ENCODE results near the gene ESRRG.

The ESRRG gene

DNA sequence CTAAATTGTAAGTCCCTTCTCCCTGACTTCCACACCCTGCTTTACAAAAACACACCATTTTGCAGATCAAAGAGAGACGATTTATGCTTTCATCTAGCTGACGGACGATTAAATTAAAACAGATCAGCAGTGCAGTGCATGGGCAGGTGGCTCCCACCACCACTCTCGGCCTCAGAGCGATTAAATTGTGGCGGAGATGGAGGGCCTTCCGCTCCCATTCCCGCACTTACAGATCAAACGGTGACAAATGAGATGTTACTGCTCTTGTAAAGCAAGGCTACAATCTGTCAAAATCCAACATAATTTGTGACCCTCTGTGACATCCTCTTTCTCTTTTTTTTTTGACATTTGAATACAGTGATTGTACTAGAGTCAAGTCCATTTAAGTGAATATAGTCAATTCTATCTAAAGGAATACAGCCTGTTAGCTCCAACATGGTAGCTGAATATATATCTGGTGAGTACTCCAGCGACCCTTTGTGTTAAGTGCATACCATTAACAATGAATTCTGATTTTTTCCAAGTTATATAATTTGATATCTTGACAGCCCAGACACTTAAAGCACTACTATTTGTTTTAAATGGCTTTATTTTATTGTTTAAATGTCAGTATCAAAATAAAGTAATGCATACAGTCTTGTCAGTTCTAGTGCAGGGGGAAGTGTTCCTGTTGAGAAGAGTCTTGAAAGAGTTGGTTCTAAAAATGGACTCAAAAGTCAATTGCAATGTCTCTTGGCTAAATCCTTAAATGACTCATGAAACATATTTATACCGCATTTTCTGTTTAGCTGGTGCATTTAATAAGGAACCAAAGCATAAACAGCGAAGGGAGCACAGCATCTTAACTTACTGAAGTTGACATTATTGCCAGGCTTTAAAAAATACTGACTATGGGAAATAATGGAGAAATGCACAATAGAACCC lies 109.0 kb downstream of the ESRRG start:
- Mint-ChIP-seq H3K4me1 (no peaks in the 10 kb centered on the region), H3K27me3 (no peaks in the 10 kb centered on the region), H3K36me3 (ENCODE audit: insufficient read depth) (no peaks in the 10 kb centered on the region), H3K4me3 (no peak overlapping the region), H3K9me3 (peaks cover 16% of the 10 kb centered on the region), H3K27ac (ENCODE audit: low read depth) (no peak overlapping the region)
- no peak for DNase-seq (ENCODE audit: low spot score in 2 of 2)
- no peak for ATAC-seq (replicated peaks; ENCODE audit: extremely low read depth, poor library complexity, severe bottlenecking)

DNA sequence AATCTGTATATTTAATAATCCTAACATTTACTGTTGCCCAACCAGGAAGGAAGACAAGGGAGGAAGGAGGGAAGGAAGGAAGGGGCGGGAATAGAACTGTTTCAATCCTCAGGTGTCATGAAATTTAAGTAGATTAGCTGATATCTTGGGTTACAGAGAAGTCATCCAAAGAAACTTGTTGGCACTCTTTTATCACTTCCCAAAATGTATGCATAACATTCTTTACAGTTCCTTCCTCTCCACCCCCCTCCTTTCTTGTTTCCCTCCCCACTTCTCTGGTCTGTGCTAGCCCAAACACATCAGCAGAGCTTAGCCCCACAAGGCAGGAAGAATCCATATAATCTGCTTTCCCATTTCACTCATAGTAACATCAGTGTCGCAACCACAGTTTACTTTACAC lies 110.9 kb downstream of the ESRRG start:
- no peaks in the 10 kb centered on the region for H3K27me3 Mint-ChIP-seq
- H3K9me3 Mint-ChIP-seq = peaks cover 16% of the 10 kb centered on the region
- H3K4me3 Mint-ChIP-seq = no peak overlapping the region
- H3K4me1 Mint-ChIP-seq = no peaks in the 10 kb centered on the region
- DNase-seq (ENCODE audit: low spot score in 2 of 2) (no peak), ATAC-seq (replicated peaks; ENCODE audit: extremely low read depth, poor library complexity, severe bottlenecking) (no peak)
- H3K27ac Mint-ChIP-seq (ENCODE audit: low read depth) = no peak overlapping the region
- no peaks in the 10 kb centered on the region for H3K36me3 Mint-ChIP-seq (ENCODE audit: insufficient read depth)

DNA sequence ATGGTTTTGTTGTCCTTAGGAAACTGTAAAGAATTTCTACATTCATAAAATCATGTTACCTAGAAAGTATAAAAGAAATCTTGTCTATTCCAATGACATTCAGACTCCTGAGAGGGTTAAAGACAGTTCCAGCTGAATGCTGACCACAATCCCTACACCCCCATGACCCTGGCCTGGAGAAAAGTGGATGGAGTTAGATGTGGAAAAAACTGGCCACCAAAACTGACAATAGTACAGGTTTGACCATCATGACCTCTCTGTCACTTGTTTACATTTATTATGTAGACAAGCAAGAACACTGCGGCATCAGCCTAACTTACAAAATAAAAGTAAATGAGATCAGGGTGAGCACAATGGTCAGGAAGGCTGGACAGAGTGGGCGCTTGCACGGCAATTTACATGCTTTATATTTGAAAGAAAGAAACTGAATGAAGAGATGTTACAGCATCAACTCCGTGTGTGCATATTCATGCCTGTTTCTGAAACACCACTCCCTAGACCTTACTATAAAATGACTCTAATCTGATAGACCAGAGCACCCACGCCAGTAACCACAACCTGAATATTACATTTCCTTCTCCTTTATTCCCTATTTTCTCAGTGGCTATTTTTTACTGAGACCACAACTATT lies 116.0 kb downstream of the ESRRG start:
- DNase-seq (ENCODE audit: low spot score in 2 of 2) (no peak), ATAC-seq (replicated peaks; ENCODE audit: extremely low read depth, poor library complexity, severe bottlenecking) (no peak)
- H3K27ac Mint-ChIP-seq (ENCODE audit: low read depth) = no peak overlapping the region
- peaks cover 15% of the 10 kb centered on the region for H3K9me3 Mint-ChIP-seq
- no peaks in the 10 kb centered on the region for H3K27me3 Mint-ChIP-seq
- no peaks in the 10 kb centered on the region for H3K36me3 Mint-ChIP-seq (ENCODE audit: insufficient read depth)
- H3K4me1 Mint-ChIP-seq = no peaks in the 10 kb centered on the region
- H3K4me3 Mint-ChIP-seq = no peak overlapping the region

DNA sequence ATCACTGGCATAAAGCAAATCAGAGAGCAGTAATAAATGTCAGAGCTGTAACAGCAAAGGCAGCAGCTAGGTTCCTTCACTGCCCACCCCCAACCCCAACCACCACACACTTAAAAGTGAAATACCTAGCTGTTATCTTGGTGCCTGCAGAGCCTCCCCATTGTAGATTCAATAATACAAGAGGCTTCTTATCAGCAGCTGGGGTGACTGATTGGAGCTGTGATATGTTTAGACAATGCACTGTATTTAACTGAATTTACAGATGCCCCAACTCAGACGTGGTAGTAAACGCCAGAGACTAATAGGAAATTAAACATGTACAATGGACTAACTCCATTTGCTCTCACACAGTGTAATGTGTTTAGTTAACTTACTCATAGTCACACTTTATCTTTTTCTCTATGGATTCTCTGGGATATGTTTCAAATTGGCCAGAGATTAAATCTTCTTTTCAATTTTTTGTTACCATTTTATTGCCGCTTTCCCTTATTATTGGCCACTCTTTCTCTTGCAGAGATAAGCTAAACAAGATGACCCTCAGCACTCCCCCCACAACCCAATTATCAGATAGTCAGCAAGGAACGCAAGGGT lies 117.1 kb downstream of the ESRRG start:
- Mint-ChIP-seq H3K4me3 (no peak overlapping the region), H3K27me3 (no peaks in the 10 kb centered on the region), H3K27ac (ENCODE audit: low read depth) (no peak overlapping the region), H3K9me3 (peaks cover 5% of the 10 kb centered on the region), H3K4me1 (no peaks in the 10 kb centered on the region), H3K36me3 (ENCODE audit: insufficient read depth) (no peaks in the 10 kb centered on the region)
- no peak for DNase-seq (ENCODE audit: low spot score in 2 of 2)
- no peak for ATAC-seq (replicated peaks; ENCODE audit: extremely low read depth, poor library complexity, severe bottlenecking)

DNA sequence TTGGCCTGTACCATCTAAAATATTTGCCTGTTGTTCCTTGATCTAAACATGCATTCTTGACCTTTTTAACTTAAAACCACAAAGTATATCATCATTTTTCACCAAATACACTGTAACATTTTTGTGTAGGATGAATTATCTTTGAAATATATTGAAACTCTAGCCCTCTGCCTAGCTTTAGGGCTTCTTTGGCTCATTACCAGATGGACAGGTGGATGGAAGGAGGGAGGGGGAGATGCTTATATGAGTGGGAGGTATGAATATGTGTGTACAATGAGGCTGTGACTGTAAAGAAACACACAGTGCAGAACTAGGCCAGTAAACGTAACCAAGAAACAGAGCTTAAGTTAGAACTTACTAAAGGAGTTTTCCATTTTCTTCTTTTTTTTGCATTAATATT lies 118.5 kb downstream of the ESRRG start:
- H3K4me1 Mint-ChIP-seq = no peaks in the 10 kb centered on the region
- H3K9me3 Mint-ChIP-seq = peaks cover 5% of the 10 kb centered on the region
- DNase-seq (ENCODE audit: low spot score in 2 of 2) (no peak), ATAC-seq (replicated peaks; ENCODE audit: extremely low read depth, poor library complexity, severe bottlenecking) (no peak)
- H3K36me3 Mint-ChIP-seq (ENCODE audit: insufficient read depth) = no peaks in the 10 kb centered on the region
- no peak overlapping the region for H3K27ac Mint-ChIP-seq (ENCODE audit: low read depth)
- H3K27me3 Mint-ChIP-seq = no peaks in the 10 kb centered on the region
- no peak overlapping the region for H3K4me3 Mint-ChIP-seq

DNA sequence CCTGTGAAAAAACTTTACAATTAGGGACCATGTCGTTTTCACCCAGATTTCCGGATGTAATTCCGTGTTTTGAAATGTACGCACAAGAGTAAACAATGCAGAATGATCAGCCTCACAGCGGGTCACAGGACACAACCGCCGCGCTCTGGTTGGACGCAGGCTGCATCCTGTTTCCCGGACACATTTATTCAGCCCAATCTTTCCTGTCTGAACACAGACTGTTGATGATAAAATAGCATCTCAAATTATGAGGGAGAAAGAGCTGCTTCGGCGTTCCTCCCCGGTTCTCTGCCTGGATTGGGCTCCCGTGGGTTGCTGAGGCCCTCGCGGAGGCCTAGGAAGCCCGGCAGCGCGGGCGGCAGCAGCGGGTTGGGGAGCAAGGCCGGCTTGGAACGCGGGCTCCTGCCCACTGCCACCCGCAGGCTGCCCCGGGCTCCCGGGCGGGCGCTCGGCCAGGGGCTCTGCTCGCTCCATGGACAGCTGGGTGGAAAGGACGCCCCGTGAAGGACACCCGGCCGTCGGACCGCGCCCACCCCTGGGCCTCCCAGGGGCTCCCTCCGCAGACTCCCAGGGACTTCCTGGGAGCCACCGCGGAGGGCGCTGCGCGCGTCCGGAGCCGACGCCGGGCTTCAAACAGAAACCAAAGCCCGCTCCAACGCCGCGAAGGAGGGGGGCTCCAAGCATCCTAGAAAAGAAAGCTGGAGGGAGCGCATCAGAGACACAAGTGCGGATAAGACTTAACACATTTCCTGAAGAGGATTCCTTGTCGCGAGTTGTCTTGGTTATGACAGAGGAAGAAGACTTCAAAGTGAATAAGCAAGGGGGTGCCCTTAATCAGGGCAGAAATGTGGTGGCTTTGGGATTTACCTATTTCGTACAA lies 122.3 kb downstream of the ESRRG start:
- H3K27me3 Mint-ChIP-seq = no peaks in the 10 kb centered on the region
- H3K4me3 Mint-ChIP-seq = no peak overlapping the region
- H3K36me3 Mint-ChIP-seq (ENCODE audit: insufficient read depth) = no peaks in the 10 kb centered on the region
- H3K4me1 Mint-ChIP-seq = no peaks in the 10 kb centered on the region
- H3K27ac Mint-ChIP-seq (ENCODE audit: low read depth) = no peak overlapping the region
- no peak for ATAC-seq (replicated peaks; ENCODE audit: extremely low read depth, poor library complexity, severe bottlenecking)
- DNase-seq (ENCODE audit: low spot score in 2 of 2) = no peak
- H3K9me3 Mint-ChIP-seq = peaks cover 10% of the 10 kb centered on the region

DNA sequence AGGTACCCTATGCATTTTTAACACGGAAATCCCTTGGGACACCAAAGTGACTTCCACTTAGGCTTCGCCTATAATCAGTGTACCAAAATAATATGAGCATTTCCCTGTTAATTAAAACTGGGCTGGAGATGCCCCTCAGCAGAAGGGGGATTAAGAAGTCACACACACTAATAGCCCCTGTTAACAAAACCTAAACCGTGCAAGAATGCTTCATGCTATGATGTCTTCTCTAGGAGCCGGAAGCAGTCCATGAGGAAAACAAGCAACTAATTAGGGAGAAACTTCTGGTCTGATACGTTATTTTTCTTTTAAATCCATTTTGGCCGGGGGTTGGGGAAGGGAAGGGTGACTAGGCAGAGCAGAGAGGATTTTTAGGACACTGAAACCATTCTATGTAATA lies 123.4 kb downstream of the ESRRG start:
- Mint-ChIP-seq H3K9me3 (peaks cover 10% of the 10 kb centered on the region), H3K36me3 (ENCODE audit: insufficient read depth) (no peaks in the 10 kb centered on the region), H3K27me3 (no peaks in the 10 kb centered on the region), H3K4me1 (no peaks in the 10 kb centered on the region), H3K4me3 (no peak overlapping the region), H3K27ac (ENCODE audit: low read depth) (no peak overlapping the region)
- DNase-seq (ENCODE audit: low spot score in 2 of 2) (no peak), ATAC-seq (replicated peaks; ENCODE audit: extremely low read depth, poor library complexity, severe bottlenecking) (no peak)

DNA sequence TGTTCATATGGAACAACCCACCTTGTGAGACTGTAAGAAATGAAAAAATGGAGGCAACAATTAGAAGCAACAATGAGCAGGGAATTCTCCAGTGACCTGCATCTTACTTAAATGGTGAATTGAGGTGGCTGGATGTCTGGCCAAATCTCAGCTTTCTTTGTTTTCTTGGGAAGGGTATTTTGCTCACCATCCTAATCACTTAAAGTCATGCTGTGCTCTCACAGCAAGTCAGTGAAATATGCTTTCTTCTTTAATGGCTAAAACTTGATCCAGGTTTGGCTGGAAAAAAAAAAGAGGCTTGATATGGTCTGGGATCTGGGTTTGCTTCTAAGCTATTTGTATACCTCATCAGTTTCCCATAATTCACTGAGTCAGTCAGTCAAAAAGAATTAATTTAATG lies 124.8 kb downstream of the ESRRG start:
- DNase-seq (ENCODE audit: low spot score in 2 of 2) (no peak), ATAC-seq (replicated peaks; ENCODE audit: extremely low read depth, poor library complexity, severe bottlenecking) (no peak)
- H3K9me3 Mint-ChIP-seq = peaks cover 6% of the 10 kb centered on the region
- H3K4me3 Mint-ChIP-seq = no peak overlapping the region
- no peaks in the 10 kb centered on the region for H3K27me3 Mint-ChIP-seq
- H3K4me1 Mint-ChIP-seq = no peaks in the 10 kb centered on the region
- H3K36me3 Mint-ChIP-seq (ENCODE audit: insufficient read depth) = no peaks in the 10 kb centered on the region
- H3K27ac Mint-ChIP-seq (ENCODE audit: low read depth) = no peak overlapping the region

DNA sequence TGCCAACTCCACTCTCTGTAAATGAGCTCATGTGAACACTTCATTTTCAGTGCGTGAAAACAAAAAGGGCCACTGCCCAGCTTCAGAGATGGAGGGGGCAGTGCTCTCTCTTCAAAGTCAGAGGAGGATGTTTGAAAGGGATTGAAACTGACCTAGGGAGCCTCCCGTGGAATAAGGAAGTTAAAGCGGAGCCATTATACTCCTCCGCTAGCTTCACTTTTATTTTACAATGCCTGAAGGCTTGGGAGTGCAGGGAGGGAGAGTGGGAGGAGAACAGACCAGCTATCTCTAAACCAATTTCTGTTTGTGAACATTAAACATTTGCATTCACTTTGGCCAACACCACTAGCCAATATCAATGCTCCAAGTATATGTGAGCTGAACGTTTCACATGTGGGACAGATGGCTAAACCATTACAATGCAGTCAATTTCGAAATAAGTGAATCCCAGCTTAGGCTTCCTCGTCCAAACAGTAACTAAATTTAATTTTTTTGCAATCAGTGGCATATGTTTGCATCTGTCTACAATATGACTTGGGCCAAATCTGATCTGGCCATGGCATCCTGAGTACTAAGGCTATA lies 126.9 kb downstream of the ESRRG start:
- no peaks in the 10 kb centered on the region for H3K36me3 Mint-ChIP-seq (ENCODE audit: insufficient read depth)
- peaks cover 15% of the 10 kb centered on the region for H3K9me3 Mint-ChIP-seq
- H3K4me3 Mint-ChIP-seq = no peak overlapping the region
- no peaks in the 10 kb centered on the region for H3K27me3 Mint-ChIP-seq
- H3K4me1 Mint-ChIP-seq = no peaks in the 10 kb centered on the region
- H3K27ac Mint-ChIP-seq (ENCODE audit: low read depth) = no peak overlapping the region
- no peak for ATAC-seq (replicated peaks; ENCODE audit: extremely low read depth, poor library complexity, severe bottlenecking)
- DNase-seq (ENCODE audit: low spot score in 2 of 2) = no peak

DNA sequence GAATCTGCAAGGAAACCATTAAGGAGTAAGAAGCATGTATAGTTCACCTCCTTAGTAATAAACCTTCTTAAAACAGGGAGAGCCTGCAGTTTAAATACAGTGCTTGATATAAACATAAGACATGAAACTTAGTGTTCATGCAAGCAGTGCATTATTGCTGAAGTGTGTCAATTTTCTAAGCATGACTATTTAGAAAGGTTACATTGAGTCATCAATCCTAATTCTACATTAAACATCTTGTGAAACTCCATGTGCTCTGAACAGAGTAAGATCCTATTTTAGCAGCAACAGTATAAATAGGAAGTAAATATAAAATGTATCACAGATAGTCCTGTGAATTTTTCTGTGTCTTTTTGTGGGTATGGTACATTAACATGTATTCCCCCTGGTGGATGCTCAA lies 135.5 kb downstream of the ESRRG start:
- ATAC-seq (replicated peaks; ENCODE audit: extremely low read depth, poor library complexity, severe bottlenecking) (no peak), DNase-seq (ENCODE audit: low spot score in 2 of 2) (no peak)
- H3K9me3 Mint-ChIP-seq = peaks cover 15% of the 10 kb centered on the region
- no peak overlapping the region for H3K4me3 Mint-ChIP-seq
- H3K27me3 Mint-ChIP-seq = no peaks in the 10 kb centered on the region
- H3K27ac Mint-ChIP-seq (ENCODE audit: low read depth) = no peak overlapping the region
- no peaks in the 10 kb centered on the region for H3K4me1 Mint-ChIP-seq
- peaks cover 4% of the 10 kb centered on the region for H3K36me3 Mint-ChIP-seq (ENCODE audit: insufficient read depth)

DNA sequence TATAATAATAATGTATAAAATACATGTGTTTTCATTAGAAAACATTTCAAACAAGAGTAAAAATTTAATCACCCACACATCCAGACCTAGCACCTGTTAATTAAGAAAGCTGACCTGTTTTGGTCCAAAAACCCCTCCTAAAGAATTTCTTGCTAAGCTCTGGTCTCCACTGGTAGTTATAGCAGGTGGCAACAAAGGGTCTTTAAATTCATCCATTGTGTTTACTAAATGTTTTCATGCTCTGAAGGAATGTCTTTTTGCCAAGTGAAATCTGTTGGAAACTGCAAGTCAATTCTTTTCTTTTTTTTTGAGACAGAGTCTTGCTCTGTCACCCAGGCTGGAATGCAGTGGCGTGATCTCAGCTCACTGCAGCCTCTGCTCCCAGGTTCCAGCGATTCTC lies 141.1 kb downstream of the ESRRG start:
- ATAC-seq (replicated peaks; ENCODE audit: extremely low read depth, poor library complexity, severe bottlenecking) (no peak), DNase-seq (ENCODE audit: low spot score in 2 of 2) (no peak)
- Mint-ChIP-seq H3K4me1 (no peaks in the 10 kb centered on the region), H3K27me3 (no peaks in the 10 kb centered on the region), H3K36me3 (ENCODE audit: insufficient read depth) (peaks cover 6% of the 10 kb centered on the region), H3K4me3 (no peak overlapping the region), H3K27ac (ENCODE audit: low read depth) (no peak overlapping the region), H3K9me3 (peaks cover 11% of the 10 kb centered on the region)

DNA sequence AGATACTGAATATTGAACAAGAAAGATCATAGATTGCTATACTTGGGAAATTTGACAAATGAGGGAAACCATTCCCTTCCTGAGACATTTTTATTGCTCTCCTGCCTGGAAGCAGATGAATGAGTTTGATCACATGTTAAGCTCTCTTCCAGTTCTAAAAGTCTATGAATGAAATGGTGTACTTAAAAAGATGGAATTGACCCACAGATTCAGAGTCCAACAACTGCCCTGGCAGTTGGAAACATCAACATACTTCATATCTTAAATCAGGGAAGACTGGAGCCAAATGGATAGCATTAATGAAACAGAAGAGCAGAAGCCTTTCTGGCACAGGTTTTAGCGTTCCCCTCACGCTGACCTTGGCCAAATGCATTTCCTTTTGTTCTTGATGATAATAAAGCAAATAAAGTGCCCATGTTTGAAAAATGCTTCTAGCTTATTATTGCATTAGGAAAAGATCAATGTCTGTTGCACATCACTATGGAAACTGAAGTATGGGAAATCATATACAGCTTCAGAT lies 142.6 kb downstream of the ESRRG start:
- Mint-ChIP-seq H3K4me1 (no peaks in the 10 kb centered on the region), H3K36me3 (ENCODE audit: insufficient read depth) (peaks cover 6% of the 10 kb centered on the region), H3K4me3 (no peak overlapping the region), H3K27me3 (no peaks in the 10 kb centered on the region), H3K9me3 (peaks cover 12% of the 10 kb centered on the region), H3K27ac (ENCODE audit: low read depth) (no peak overlapping the region)
- ATAC-seq (replicated peaks; ENCODE audit: extremely low read depth, poor library complexity, severe bottlenecking) = no peak
- DNase-seq (ENCODE audit: low spot score in 2 of 2) = no peak

Data from central memory CD8-positive, alpha-beta T cell (primary cell).